ENCODE results near the gene RNF112. TPM values are rescaled to one million over a fixed set of nuclear protein-coding genes. Genes with fewer than 3 reads are reported as not detected.

The RNF112 gene
- total RNA-seq, 1 experiment from 2014 or later = 4.9 TPM

- no peak for ATAC-seq
- Mint-ChIP-seq H3K4me3 (no peak overlapping the region), H3K36me3 (no peaks in the 10 kb centered on the region), H3K9me3 (no peaks in the 10 kb centered on the region), H3K27me3 (ENCODE audit: low read depth) (no peaks in the 10 kb centered on the region), H3K4me1 (peaks cover 21% of the 10 kb centered on the region), H3K27ac (no peak overlapping the region)
- CTCF ChIA-PET = interaction anchor here (1.7 kb wide), 1 partner anchor 17 kb away, joined by 7 read pairs; no protein-coding TSS in a partner anchor
- POLR2A ChIA-PET = no interaction called here
- TF ChIP-seq NFATC4 (CRISPR knock-in tag; IDR thresholded peaks at IDR 0.05) (no peak), MXD4 (CRISPR knock-in tag; IDR thresholded peaks at IDR 0.05; ENCODE audit: borderline replicate concordance) (no peak), RELA (CRISPR knock-in tag; IDR thresholded peaks at IDR 0.05; ENCODE audit: borderline replicate concordance) (no peak), GABPB1 (CRISPR knock-in tag; IDR thresholded peaks at IDR 0.05) (no peak), ZNF138 (CRISPR knock-in tag; conservative IDR thresholded peaks at IDR 0.05) (no peak), GRHL2 (CRISPR knock-in tag; IDR thresholded peaks at IDR 0.05; ENCODE audit: insufficient replicate concordance, severe bottlenecking) (no peak), ETV6 (CRISPR knock-in tag; IDR thresholded peaks at IDR 0.05) (no peak), ZNF423 (CRISPR knock-in tag; IDR thresholded peaks at IDR 0.05) (no peak), FOXP1 (CRISPR knock-in tag; IDR thresholded peaks at IDR 0.05; ENCODE audit: borderline replicate concordance) (no peak), ZNF121 (CRISPR knock-in tag; IDR thresholded peaks at IDR 0.05) (no peak)
- TF ChIP-seq, protein P1, sequence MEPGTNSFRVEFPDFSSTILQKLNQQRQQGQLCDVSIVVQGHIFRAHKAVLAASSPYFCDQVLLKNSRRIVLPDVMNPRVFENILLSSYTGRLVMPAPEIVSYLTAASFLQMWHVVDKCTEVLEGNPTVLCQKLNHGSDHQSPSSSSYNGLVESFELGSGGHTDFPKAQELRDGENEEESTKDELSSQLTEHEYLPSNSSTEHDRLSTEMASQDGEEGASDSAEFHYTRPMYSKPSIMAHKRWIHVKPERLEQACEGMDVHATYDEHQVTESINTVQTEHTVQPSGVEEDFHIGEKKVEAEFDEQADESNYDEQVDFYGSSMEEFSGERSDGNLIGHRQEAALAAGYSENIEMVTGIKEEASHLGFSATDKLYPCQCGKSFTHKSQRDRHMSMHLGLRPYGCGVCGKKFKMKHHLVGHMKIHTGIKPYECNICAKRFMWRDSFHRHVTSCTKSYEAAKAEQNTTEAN (CRISPR knock-in tag; IDR thresholded peaks at IDR 0.05) = no peak
- TF ChIP-seq, protein P2, sequence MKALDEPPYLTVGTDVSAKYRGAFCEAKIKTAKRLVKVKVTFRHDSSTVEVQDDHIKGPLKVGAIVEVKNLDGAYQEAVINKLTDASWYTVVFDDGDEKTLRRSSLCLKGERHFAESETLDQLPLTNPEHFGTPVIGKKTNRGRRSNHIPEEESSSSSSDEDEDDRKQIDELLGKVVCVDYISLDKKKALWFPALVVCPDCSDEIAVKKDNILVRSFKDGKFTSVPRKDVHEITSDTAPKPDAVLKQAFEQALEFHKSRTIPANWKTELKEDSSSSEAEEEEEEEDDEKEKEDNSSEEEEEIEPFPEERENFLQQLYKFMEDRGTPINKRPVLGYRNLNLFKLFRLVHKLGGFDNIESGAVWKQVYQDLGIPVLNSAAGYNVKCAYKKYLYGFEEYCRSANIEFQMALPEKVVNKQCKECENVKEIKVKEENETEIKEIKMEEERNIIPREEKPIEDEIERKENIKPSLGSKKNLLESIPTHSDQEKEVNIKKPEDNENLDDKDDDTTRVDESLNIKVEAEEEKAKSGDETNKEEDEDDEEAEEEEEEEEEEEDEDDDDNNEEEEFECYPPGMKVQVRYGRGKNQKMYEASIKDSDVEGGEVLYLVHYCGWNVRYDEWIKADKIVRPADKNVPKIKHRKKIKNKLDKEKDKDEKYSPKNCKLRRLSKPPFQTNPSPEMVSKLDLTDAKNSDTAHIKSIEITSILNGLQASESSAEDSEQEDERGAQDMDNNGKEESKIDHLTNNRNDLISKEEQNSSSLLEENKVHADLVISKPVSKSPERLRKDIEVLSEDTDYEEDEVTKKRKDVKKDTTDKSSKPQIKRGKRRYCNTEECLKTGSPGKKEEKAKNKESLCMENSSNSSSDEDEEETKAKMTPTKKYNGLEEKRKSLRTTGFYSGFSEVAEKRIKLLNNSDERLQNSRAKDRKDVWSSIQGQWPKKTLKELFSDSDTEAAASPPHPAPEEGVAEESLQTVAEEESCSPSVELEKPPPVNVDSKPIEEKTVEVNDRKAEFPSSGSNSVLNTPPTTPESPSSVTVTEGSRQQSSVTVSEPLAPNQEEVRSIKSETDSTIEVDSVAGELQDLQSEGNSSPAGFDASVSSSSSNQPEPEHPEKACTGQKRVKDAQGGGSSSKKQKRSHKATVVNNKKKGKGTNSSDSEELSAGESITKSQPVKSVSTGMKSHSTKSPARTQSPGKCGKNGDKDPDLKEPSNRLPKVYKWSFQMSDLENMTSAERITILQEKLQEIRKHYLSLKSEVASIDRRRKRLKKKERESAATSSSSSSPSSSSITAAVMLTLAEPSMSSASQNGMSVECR (CRISPR knock-in tag; IDR thresholded peaks at IDR 0.05; ENCODE audit: borderline replicate concordance) = no peak
- DNase-seq (ENCODE audit: low spot score) = no peak
Observed at GRCh38 chr17:19414396-19415280, 3.6 kb downstream of the RNF112 start.

DNA sequence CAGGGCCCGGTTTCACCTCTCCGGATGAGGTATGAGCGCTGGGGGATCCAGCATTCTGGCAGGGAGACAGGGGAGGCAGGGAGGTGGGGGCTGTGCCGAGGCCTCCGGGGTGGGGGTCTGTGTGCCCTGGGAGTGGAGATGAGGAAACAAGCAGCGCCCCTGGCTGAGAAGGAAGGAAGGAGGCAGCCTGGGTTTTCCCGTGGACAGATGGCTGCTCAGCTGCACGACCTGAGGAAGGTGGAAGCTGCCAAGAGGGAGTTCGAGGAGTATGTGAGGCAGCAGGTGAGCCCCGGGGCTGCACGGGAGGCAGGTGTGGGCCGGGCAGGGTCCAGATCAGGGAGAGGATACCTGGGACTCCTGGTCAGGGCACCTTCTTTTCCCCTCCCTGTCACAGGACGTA is 4.3 kb downstream of the RNF112 start:
- no peak overlapping the region for H3K4me3 Mint-ChIP-seq
- no peaks in the 10 kb centered on the region for H3K36me3 Mint-ChIP-seq
- CTCF ChIA-PET = no interaction called here
- no peak for DNase-seq (ENCODE audit: low spot score)
- ATAC-seq = no peak
- TF ChIP-seq RELA (CRISPR knock-in tag; IDR thresholded peaks at IDR 0.05; ENCODE audit: borderline replicate concordance) (no peak), AFF4 (CRISPR knock-in tag; IDR thresholded peaks at IDR 0.05; ENCODE audit: borderline replicate concordance) (no peak), GRHL2 (CRISPR knock-in tag; IDR thresholded peaks at IDR 0.05; ENCODE audit: insufficient replicate concordance, severe bottlenecking) (no peak), AR (CRISPR knock-in tag; IDR thresholded peaks at IDR 0.05) (no peak), ZNF121 (CRISPR knock-in tag; IDR thresholded peaks at IDR 0.05) (no peak), ZNF281 (CRISPR knock-in tag; IDR thresholded peaks at IDR 0.05) (no peak)
- no peaks in the 10 kb centered on the region for H3K27me3 Mint-ChIP-seq (ENCODE audit: low read depth)
- no peak overlapping the region for H3K27ac Mint-ChIP-seq
- POLR2A ChIA-PET = no interaction called here
- no peaks in the 10 kb centered on the region for H3K9me3 Mint-ChIP-seq
- peaks cover 17% of the 10 kb centered on the region for H3K4me1 Mint-ChIP-seq
